CMK (cell line): ENCODE measurements around the gene RAB6D.
"Not testable (repeated sequence)": the region's sequence is repeated elsewhere in the genome, so short reads cannot be mapped to it uniquely, and the experiment has no call there.

ENCODE experiments used
- DNase-seq: peaks from one replicate; pipeline ENCODE4 v3.0.0-alpha.2; 2010; ENCODE audit warnings: low read depth

The RAB6D gene

DNA sequence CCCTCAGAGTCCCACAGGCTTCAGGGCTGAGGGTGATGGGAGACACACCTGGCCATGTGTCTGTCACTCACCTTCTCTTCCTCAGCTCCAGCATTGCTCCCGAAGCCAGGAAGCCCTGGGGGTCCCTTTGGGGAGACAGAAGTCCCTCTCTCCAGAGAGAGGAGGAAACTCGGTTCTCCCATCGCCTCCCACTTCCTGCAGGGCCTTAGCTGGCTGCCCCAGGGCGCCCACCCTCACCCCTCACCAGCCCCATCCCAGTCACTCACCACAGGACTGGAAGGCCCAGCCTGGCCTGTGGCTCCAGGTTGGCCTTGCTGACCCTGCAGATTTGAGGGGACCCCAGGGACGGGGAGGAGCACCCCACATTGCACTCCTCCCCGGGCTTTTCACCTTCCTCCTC, 2.7 kb upstream of the RAB6D start:
- no peak for DNase-seq

DNA sequence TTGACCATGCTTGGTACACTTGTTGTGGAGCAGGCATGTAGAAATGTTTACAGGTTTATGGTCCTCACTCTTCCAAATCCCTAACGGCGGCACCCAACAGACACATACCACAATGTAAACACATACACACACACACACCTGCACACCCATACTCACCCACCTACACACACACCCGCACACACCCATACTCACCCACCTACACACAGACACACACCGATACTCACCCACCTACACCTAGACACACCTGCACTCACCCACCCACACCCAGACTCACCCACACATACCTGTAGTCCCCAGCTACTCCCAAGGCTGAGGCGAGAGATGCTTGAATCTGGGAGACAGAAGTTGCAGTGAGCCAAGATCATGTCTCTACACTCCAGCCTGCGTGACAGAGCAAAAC, 1.5 kb upstream of the RAB6D start:
- DNase-seq, result no peak

DNA sequence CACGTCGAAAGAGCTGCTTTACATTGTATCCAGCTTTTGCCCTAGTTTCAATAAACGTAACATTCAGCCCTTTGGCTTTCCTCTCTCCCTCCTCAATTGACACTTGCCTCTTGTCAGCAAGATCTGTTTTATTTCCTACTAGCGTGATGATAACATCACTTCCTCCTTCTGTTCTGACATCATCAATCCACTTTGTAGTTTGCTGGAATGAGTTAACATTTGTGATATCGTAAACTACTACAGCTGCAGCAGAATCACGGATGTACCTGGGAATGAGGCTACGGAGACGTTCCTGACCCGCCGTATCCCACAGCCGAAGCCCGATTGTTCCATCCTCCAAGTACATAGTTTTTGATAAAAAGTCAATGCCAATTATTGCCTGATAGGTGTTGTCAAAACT, 755 bp downstream of the RAB6D start:
- DNase-seq, result not testable (repeated sequence)

DNA sequence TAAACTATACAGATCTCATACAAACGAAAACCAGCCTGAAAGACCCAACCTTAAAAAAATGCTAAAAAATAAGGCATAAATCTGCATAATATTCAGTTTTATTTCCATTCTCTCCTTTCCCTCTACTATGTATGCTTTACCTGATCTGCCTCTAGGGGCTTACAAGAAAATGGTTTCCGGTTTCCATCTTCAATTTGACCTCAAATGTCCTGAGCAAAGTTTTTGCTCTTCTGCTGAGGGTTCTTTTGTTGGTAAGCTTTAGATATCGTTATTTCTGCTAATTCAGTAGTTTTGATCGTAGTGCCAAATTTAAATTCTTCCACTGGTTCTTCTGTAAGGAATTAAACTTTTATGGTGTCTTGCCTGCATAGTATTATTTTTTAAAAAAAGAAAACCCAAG, 2.2 kb downstream of the RAB6D start:
- not testable (repeated sequence) for DNase-seq

DNA sequence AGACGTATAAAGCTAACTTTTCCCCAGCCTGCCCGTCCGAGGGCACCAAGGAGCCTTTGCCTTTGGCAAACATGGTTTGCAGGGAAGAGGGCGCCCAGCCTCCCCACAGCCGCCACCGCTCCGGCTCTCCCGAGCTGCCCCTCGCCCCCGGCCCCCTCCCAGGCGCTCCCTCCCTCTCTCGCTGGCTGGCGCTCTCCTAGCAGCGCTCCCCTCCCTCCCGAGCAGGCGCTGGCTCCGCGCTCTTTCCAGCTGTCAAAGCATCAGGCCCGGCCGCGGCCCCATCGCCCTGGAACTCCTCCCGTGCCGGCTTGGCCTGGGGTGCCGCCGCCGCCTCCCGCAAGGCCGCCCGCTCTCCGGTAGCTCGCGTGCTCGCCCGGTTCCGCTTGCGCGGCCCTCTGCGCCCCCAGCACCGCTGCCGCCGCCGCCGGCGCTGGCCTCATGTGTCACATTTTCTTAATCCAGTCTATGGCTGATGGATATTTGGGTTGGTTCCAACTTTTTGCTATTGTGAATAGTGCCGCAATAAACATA, 10.7 kb downstream of the RAB6D start:
- DNase-seq, result not testable (repeated sequence)

DNA sequence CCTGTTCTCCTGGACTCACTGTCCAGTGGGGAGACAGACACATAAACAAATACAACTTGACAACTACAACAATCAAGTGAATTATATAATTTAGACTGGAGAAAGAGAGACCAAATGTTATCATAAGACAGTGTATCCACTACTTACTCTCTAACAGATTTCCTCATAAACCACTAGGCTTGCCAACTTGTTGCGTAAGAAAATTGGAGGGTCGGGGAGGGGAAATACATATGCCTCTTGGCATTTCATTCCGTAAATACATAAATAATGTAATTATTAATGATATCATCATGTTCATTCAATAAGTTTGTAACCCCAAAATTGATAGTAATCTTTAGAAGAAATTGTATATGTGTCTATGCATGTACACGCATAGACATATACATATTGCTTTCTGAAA, 14.9 kb downstream of the RAB6D start:
- DNase-seq, result no peak

DNA sequence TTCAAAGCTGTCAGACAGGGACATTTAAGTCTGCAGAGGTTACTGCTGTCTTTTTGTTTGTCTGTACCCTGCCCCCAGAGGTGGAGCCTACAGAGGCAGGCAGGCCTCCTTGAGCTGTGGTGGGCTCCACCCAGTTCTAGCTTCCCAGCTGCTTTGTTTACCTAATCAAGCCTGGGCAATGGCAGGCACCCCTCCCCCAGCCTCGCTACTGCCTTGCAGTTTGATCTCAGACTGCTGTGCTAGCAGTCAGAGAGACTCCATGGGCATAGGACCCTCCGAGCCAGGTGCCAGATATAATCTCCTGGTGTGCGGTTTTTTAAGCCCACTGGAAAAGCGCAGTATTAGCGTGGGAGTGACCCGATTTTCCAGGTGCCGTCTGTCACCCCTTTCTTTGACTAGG, 16.9 kb downstream of the RAB6D start:
- DNase-seq, result not testable (repeated sequence)

DNA sequence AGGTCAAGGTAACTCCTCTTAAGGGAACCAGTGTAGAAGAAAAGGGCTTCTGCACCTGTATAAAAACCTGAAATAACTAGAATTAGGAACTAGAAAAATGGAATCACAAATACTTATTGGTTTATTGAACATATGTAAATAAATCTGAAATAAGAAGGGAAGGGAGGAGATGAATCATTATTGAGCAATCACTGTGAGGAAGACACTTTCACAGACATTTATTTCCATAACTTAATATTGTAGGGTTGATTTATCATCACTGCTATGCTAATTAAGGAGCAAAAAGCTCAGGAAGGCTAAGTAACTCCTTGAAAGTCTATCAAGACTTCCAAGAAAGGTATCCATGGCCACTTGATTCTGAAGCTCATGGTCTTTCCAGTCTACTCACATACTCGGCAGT, 24.7 kb downstream of the RAB6D start:
- not testable (repeated sequence) for DNase-seq

DNA sequence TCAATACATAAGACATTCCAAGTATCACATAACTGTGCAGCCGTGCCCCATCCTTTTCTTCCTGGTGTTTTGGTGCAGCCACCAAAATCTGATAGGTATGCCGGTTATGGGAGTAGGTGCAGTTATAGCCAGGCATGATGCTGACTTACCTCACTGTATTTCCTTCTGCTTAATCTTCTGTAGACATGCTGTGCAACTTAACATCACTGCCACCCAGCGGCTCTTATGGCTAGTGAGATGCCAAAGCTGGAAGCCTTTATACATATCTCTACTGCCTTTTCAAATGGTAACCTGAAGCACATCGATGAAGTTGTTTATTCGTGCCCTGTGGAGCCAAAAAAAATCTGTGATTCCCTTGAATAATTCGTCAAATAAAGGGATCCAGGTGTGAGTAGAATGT, 28.6 kb downstream of the RAB6D start:
- not testable (repeated sequence) for DNase-seq

DNA sequence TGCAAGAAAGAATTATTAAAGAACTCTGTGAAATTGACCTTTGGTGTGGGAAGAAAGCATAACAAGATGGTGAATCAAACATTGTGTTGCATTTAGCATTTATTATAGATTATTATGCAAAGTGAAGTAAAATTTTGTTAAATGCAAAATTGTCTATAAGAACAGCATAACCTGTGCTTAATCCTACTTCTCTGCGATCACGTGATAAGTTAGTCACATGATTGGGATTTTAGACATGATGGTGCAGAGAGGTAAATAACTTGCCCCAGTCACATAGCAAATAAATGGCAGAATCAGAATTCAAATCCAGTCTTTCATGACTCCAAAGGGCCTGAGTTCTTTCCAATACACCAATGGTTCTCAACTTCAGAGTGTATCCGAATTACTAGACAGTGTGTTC, 31.3 kb downstream of the RAB6D start:
- DNase-seq, result not testable (repeated sequence)

DNA sequence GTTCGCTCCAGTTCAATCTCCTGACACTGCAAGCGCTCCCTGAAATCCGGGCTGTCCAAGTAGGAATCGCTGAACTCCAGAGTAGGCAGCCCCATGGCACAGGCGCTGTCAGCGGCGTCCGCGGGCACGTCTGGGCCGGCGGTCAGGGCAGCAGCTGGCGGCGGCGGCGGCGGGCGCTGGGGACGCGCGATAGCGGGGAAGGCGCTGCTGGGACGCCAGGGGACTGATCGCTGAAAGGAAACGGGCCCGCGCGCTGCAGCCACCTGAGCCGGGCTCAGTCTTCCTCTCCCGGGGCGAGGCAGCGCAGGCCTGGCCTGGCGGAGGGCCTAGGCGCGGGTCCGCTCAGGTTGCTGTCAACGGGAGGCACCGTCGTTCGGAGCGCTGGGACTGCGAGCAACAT, 33.0 kb downstream of the RAB6D start:
- DNase-seq, result not testable (repeated sequence)

DNA sequence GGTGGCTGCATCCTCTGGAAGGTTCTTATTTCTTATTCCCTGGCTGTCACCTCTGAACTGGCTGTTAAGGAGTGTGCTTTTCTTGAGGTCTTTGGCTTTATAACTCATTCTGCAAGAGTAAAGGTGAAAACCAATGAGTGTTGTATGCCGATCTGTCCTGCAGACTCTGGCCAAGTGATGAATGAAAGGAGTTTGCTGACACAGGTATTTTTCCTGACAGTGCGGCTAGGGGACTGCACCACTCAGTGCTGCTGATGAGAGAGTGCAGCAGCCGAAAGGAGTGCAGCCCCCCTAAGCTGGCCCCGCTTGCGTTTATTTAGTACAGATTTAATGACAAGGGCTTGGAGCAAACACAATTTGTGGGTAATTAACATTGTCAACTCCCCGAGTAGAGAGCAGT, 41.8 kb downstream of the RAB6D start:
- DNase-seq, result no peak

DNA sequence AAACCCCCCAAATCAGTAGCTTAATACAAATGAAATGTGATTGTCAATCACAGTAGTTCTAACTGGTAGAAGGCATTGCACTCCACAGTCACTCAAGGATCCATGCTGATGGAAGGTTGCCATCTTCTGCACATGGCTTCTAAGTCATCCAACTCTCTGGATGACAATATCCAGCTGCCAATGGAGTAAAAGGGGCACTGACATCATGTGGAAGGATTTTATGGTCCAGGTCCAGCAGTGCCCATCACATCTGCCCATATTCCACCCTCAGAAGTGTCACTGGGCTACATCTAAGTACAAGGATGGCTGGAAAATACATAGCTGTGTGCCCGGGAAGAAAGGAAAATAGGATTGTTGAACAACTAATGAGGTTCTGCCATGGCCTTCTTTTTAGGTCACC, 42.6 kb downstream of the RAB6D start:
- DNase-seq, result not testable (repeated sequence)

DNA sequence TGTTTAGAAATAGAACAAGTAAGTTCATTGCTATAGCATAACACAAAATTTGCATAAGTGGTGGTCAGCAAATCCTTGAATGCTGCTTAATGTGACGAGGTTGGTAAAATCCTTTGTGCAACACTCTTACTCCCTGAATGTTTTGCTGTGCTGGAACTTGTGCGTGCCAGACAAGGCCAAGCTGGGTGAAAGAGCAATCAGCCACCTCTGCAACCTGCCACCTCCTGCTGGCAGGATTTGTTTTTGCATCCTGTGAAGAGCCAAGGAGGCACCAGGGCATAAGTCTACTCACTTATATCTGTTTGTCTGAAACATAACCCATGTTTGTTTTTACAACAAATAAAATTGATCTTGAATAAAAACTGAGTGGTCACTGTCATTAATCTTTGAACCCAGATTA, 53.0 kb downstream of the RAB6D start:
- DNase-seq, result not testable (repeated sequence)
